GM12892 (cell line): ENCODE data around the gene ICAM3. TPM values are rescaled to one million over a fixed set of nuclear protein-coding genes. Genes with fewer than 3 reads are reported as not detected.
"Not testable (repeated sequence)": the region's sequence is repeated elsewhere in the genome, so short reads cannot be mapped to it uniquely, and the experiment has no call there.

Experiments
- DNase-seq: peaks from one replicate; pipeline ENCODE4 v3.0.0; 2011; ENCODE audit not compliant: insufficient read length
- FAIRE-seq: peaks from 2 replicates; lab custom pipeline; 2011; peaks lifted over from hg19 to GRCh38; lab: Jason Lieb, UNC
- POLR2A ChIP-seq: IDR thresholded peaks from 2 replicates; pipeline ENCODE4 v1.6.1; 2011; ENCODE audit warnings: low read depth, low read length, control low read depth
- POLR2AphosphoS5 ChIP-seq: IDR thresholded peaks from 2 replicates; pipeline ENCODE4 v1.6.1; 2011; ENCODE audit warnings: low read depth, low read length, control low read depth
- TAF1 ChIP-seq: IDR thresholded peaks from 2 replicates; pipeline ENCODE4 v1.6.1; 2011; ENCODE audit warnings: low read depth, mild to moderate bottlenecking, control low read depth, low read length, borderline replicate concordance
- polyA plus RNA-seq: library from polyadenylated mRNA; unstranded; fragments of >200 nt; gene quantifications from one replicate; pipeline ENCODE4 v1.2.1, GENCODE V29; 2012; ENCODE audit warnings: missing spikeins, inconsistent platforms; ENCODE audit not compliant: missing spikeins

Gene ICAM3, protein sequence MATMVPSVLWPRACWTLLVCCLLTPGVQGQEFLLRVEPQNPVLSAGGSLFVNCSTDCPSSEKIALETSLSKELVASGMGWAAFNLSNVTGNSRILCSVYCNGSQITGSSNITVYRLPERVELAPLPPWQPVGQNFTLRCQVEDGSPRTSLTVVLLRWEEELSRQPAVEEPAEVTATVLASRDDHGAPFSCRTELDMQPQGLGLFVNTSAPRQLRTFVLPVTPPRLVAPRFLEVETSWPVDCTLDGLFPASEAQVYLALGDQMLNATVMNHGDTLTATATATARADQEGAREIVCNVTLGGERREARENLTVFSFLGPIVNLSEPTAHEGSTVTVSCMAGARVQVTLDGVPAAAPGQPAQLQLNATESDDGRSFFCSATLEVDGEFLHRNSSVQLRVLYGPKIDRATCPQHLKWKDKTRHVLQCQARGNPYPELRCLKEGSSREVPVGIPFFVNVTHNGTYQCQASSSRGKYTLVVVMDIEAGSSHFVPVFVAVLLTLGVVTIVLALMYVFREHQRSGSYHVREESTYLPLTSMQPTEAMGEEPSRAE
- polyA plus RNA-seq: 105 TPM

DNA sequence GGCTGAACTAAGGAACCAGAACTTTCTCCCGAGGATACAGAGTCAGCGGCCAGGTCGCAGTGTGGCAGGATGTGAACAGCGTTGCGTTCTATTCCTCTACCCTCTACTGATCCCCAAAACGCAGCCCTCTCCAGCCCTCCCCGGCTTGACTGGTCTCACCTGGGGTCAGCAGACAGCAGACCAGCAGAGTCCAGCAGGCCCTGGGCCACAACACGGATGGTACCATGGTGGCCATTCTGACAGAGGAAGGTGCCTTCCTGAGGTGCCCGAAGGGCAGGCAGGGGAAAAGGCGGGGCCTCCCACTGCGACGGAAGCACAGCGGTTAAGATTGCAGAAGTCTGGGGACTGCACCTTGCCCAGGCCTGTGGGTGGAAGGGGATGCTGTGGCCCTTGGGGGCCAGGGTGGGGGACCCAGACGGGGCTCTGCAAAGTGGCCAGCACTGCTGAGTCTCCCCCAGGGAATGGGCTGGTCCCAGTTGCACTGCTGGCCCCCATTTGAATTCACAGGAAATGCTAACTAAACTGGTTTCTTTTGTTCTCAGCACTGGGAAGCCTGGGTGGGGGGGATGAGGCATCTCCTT is at the start of gene ICAM3:
Gene ICAM3 (minus strand): TSS at position 245 of the 581 bp plus-strand sequence. CDS start 10 bp downstream, at position 235.
- FAIRE-seq (peak; percentile 92), DNase-seq (peak; percentile 73)
- TF ChIP-seq POLR2A (peak; percentile 82), POLR2AphosphoS5 (peak; percentile 74), TAF1 (0 out of 2 replicates have a peak, but pooled peaks have one; percentile 39)

DNA sequence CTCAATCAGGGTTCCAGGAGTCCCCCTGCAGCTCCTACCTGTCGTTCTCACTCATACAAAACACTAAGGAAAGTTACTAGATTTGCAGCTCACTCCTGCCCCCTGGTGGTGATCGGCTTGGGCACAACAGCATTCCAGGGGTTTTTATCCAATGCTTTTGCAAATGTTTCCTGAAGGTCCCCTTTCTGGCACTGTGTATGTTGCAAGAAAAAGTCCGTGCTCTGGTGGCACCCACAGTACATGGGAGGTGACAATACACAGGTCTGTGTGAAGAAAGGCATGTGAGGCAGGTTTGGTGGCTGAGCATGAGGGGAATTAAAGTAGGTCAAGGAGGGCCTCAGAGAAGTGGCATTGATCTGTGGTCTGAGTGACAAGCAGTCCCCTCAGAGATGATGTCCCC is 49.5 kb upstream of the ICAM3 start:
- TF ChIP-seq POLR2A (no peak), TAF1 (no peak), POLR2AphosphoS5 (no peak; the same call in 1 of the 2 replicates)
- FAIRE-seq: peak; percentile 87
- no peak for DNase-seq

DNA sequence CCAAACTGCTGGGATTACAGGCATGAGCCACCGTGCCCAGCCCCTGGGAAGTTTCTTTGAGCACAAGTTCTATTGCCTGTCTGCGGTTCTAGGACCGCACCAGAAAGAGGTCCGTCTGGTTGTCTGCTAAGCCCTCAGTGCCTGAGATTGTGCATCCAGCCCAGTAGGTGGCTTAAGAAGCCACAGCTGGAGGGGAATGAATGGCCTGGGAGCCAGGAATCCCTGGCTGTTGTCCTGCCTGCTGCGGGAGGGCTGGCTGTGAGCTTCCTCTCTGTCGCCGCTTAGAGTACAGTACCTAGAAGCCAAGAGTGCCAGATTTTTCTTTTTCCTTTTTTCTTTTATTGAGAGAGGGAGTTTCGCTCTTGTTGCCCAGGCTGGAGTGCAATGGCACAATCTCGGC is 45.2 kb upstream of the ICAM3 start:
- no peak for FAIRE-seq
- TF ChIP-seq POLR2AphosphoS5: no peak
- TF ChIP-seq TAF1: no peak
- TF ChIP-seq POLR2A: no peak
- no peak for DNase-seq

DNA sequence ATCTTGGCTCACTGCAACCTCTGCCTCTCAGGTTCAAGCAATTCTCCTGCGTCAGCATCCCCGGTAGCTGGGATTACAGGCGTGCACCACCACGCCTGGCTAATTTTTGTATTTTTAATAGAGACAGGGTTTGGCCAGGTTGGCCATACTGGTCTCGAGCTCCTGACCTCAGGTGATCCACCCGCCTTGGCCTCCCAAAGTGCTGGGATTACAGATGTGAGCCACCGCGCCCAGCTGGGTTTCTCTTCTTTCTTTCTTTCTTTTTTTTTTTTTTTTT is 43.7 kb upstream of the ICAM3 start:
- DNase-seq, FAIRE-seq: not testable (repeated sequence)

DNA sequence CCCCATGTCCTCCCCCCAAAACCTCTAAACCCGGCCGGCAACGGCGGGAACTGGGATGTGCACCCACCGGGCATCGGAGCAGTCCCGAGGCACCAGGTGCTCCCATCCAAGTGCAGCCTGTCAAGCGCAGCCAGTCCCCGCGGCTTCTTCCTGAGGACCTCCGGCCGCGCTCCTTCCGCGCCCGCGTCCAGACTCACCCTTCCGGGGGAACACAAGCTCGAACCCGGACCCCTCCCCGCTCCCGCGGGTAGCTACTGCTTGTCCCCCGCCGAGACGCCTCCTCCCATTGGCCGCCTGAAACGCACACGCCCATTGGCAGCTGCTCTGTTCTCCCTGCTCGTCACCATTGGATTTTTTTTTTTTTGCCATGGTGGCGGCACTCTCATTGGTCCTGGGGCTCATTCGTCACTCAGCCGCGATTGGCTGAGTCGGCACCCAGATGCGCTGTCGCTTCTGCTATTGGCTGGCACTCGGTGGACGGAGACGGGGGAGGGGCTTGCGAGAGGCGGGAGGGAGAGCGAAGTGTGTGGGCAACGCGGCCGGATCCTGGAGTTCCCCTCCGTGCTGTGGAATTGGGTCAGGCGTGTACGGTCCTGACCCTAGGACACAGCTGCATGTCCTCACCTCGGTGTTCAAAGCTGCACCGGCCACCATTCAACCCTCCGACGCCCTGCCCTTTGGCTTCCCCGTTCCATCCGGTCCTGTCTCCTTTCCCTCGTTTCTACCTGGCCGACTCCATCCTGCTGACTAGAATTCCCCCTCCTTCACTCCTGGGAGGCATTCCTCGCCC is 41.1 kb upstream of the ICAM3 start, which contains the start of gene TYK2:
Gene TYK2 (minus strand): TSS at position 260 of the 790 bp plus-strand sequence. CDS start 2,166 bp downstream, outside the sequence.
- FAIRE-seq (peak; percentile 99), DNase-seq (peak; percentile 100)
- TF ChIP-seq TAF1 (peak; percentile 69), POLR2AphosphoS5 (peak; percentile 88), POLR2A (peak; percentile 79)

DNA sequence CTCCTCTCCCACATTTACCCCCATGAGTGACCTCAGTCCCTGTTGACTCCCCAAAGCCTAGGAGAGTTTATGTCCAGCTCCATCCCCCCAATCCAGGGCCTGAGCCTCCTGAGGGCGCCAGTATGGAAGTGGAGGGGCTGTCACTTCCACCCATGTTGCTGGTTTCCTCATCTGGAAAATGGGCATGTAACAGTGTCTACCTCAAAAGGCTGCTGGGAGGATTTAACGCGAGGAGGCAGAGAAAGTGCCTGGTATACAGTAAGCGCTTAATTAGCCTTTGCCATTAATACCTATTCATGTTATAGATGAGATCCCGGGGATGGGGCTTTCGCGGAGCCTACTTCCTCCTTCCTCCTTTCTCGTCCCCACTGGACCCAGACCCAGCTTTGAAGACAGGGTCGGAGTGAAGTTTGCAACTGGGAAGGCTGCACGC is 40.5 kb upstream of the ICAM3 start:
- no peak for TF ChIP-seq POLR2A
- no peak for TF ChIP-seq TAF1
- TF ChIP-seq POLR2AphosphoS5: no peak
- FAIRE-seq: peak; percentile 74
- DNase-seq: peak; percentile 38

DNA sequence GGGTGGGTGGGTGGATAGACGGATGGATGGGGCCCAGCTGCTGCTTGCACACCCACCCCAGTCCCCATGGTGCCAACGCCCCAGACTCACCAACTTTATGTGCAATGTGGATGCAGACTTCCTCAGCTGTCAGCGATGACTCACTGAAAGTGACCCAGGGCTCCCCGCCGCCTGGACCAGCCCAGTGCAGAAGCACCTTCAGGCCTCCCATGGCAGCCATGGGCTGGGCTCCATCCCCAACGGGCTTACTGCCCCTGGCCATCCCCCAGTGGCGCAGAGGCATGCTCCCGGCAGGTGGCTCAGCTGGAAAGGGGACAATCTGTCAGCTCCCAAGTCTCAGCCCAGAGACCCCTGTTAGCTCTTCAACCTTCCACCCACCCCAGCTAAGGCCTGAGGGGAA is 38.7 kb upstream of the ICAM3 start:
- FAIRE-seq (no peak), DNase-seq (no peak)
- TF ChIP-seq POLR2AphosphoS5: no peak
- no peak for TF ChIP-seq TAF1
- no peak for TF ChIP-seq POLR2A

DNA sequence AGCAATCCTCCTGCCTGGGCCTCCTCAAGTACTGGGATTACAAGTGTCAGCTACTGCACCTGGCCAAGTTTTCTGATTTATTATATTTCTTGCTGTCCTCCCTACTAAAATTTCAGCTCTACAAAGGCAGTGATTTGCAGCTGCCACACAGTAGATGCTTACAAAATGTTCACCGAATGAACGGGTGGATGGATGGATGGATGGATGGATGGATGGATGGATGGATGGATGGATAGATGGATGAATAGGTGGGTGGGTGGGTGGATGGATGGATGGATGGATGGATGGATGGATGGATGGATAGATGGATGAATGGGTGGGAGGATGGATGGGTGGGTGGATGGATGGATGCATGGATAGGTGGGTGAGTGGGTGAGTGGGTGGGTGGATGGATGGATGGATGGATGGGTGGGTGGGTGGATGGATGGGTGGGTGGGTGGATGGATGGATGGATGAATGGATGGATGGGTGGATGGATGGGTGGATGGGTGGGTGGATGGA is 37.8 kb upstream of the ICAM3 start:
- not testable (repeated sequence) for DNase-seq, FAIRE-seq

DNA sequence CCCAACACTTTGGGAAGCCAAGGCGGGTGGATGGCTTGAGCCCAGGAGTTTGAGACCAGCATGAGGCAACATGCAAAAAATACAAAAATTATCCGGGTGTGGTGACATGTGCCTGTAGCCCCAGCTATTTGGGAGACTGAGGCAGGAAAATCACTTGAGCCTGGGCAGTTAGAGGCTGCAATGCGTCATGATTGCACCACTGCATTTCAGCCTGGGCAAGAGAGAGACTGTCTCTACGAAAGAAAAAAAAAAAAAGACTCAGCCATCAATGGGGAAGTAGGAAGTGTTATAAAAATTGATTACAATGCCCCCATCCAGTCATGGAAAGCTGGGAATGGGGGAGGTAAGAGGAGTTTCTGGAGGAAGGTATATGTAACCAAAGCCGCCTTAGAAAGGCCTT is 35.5 kb upstream of the ICAM3 start:
- FAIRE-seq (no peak), DNase-seq (no peak)
- no peak for TF ChIP-seq POLR2AphosphoS5
- no peak for TF ChIP-seq TAF1
- no peak for TF ChIP-seq POLR2A

DNA sequence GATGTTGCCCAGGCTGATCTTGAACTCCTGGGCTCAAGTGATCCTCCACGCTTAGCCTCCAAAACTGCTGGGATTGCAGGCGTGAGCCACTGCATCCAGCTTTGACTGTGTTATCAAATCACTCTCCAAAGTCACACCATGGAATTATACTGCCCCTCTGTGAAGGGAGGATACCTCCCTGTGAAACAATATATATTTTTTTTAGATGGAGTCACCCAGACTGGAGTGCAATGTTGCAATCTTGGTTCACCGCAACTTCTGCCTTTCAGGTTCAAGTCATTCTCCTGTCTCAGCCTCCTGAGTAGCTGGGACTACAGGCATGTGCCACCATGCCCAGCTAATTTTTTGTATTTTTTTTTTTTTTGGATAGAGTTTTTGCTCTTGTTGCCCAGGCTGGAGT is 33.3 kb upstream of the ICAM3 start:
- DNase-seq (no peak), FAIRE-seq (no peak)
- TF ChIP-seq POLR2AphosphoS5: no peak
- TF ChIP-seq POLR2A: no peak
- TF ChIP-seq TAF1: no peak
